H9 (cell line): ENCODE results near the gene SLC13A5. TPM values are rescaled to one million over a fixed set of nuclear protein-coding genes. Genes with fewer than 3 reads are reported as not detected.

ENCODE experiments used
- DNase-seq: peaks from one replicate; pipeline ENCODE4 v3.0.0-alpha.2; 2017
- H2AFZ ChIP-seq: one replicate; pipeline ENCODE4 v1.6.1; 2013; ENCODE audit warnings: mild to moderate bottlenecking, low read length, control low read depth, moderate library complexity
- H2AK5ac ChIP-seq: 2 replicates; pipeline ENCODE4 v1.6.1; 2013; ENCODE audit warnings: low read length, control low read depth, mixed read lengths; ENCODE audit not compliant: insufficient read length
- H2BK120ac ChIP-seq: one replicate; pipeline ENCODE4 v1.6.1; 2013; ENCODE audit warnings: low read depth, mild to moderate bottlenecking, low read length, control low read depth, inconsistent platforms; ENCODE audit not compliant: poor library complexity, severe bottlenecking
- H2BK12ac ChIP-seq: 2 replicates; pipeline ENCODE4 v1.6.1; 2013; ENCODE audit warnings: low read length, control low read depth, mixed read lengths, low read depth; ENCODE audit not compliant: insufficient read length
- H2BK15ac ChIP-seq: 2 replicates; pipeline ENCODE4 v1.6.1; 2013; ENCODE audit warnings: low read depth, low read length, control low read depth
- H2BK20ac ChIP-seq: one replicate; pipeline ENCODE4 v1.6.1; 2013; ENCODE audit warnings: low read depth, mild to moderate bottlenecking, low read length, control low read depth, inconsistent platforms; ENCODE audit not compliant: poor library complexity, severe bottlenecking
- H2BK5ac ChIP-seq: 2 replicates; pipeline ENCODE4 v1.6.1; 2013; ENCODE audit warnings: low read length, control low read depth, mixed read lengths; ENCODE audit not compliant: insufficient read length
- H3K14ac ChIP-seq: 2 replicates; pipeline ENCODE4 v1.6.1; 2013; ENCODE audit warnings: low read length, control low read depth; ENCODE audit not compliant: insufficient read depth
- H3K18ac ChIP-seq: 2 replicates; pipeline ENCODE4 v1.6.1; 2013; ENCODE audit warnings: low read depth, mild to moderate bottlenecking, mixed read lengths, low read length, control low read depth; ENCODE audit not compliant: insufficient read length
- H3K23ac ChIP-seq: 2 replicates; pipeline ENCODE4 v1.6.1; 2013; ENCODE audit warnings: low read length, control low read depth, mixed read lengths, low read depth; ENCODE audit not compliant: insufficient read length
- H3K23me2 ChIP-seq: 2 replicates; pipeline ENCODE4 v1.6.1; 2013; ENCODE audit warnings: low read depth, mild to moderate bottlenecking, mixed read lengths, low read length, control low read depth; ENCODE audit not compliant: insufficient read length, poor library complexity, severe bottlenecking
- H3K27ac ChIP-seq: 2 replicates; pipeline ENCODE4 v1.5.1; 2013; ENCODE audit warnings: low read length, control low read depth, mixed read lengths, low read depth; ENCODE audit not compliant: insufficient read length
- H3K27me3 ChIP-seq: 2 replicates; pipeline ENCODE4 v1.6.1; 2013; ENCODE audit warnings: low read length, control low read depth, inconsistent platforms; ENCODE audit not compliant: insufficient read depth
- H3K4ac ChIP-seq: 2 replicates; pipeline ENCODE4 v1.6.1; 2013; ENCODE audit warnings: low read depth, mild to moderate bottlenecking, control low read depth, inconsistent platforms, low read length, moderate library complexity
- H3K4me1 ChIP-seq: 2 replicates; pipeline ENCODE4 v1.6.1; 2013; ENCODE audit warnings: low read length, control low read depth, inconsistent platforms; ENCODE audit not compliant: insufficient read depth
- H3K4me2 ChIP-seq: 2 replicates; pipeline ENCODE4 v1.6.1; 2013; ENCODE audit warnings: low read length, control low read depth, mixed read lengths; ENCODE audit not compliant: insufficient read length, insufficient read depth
- H3K56ac ChIP-seq: 2 replicates; pipeline ENCODE4 v1.6.1; 2013; ENCODE audit warnings: low read depth, mild to moderate bottlenecking, mixed read lengths, low read length, control low read depth; ENCODE audit not compliant: insufficient read length
- H3K79me1 ChIP-seq: 2 replicates; pipeline ENCODE4 v1.6.1; 2013; ENCODE audit warnings: low read depth, mild to moderate bottlenecking, moderate library complexity, low read length, control low read depth, inconsistent platforms; ENCODE audit not compliant: insufficient read depth, poor library complexity, severe bottlenecking
- H3K79me2 ChIP-seq: 2 replicates; pipeline ENCODE4 v1.6.1; 2013; ENCODE audit warnings: low read length, control low read depth, inconsistent platforms; ENCODE audit not compliant: insufficient read depth
- H3K9ac ChIP-seq: 2 replicates; pipeline ENCODE4 v1.6.1; 2013; ENCODE audit warnings: low read length, control low read depth, mixed read lengths; ENCODE audit not compliant: insufficient read length; ENCODE audit errors: extremely low read depth
- H3K9me3 ChIP-seq: one replicate; pipeline ENCODE4 v1.6.1; 2013; ENCODE audit warnings: low read depth, low read length, inconsistent platforms; ENCODE audit not compliant: control insufficient read depth
- H3T11ph ChIP-seq: one replicate; pipeline ENCODE4 v1.6.1; 2013; ENCODE audit warnings: mild to moderate bottlenecking, low read length, control low read depth, inconsistent platforms
- H4K20me1 ChIP-seq: one replicate; pipeline ENCODE4 v1.6.1; 2013; ENCODE audit not compliant: control insufficient read depth, insufficient read length, insufficient read depth
- H4K5ac ChIP-seq: 2 replicates; pipeline ENCODE4 v1.6.1; 2013; ENCODE audit warnings: low read depth, mild to moderate bottlenecking, mixed read lengths, low read length, control low read depth; ENCODE audit not compliant: insufficient read length
- H4K8ac ChIP-seq: replicated peaks from 2 replicates; pipeline ENCODE4 v1.6.1; 2013; ENCODE audit warnings: low read length, control low read depth, mixed read lengths, low read depth; ENCODE audit not compliant: insufficient read length
- H4K91ac ChIP-seq: 2 replicates; pipeline ENCODE4 v1.6.1; 2013; ENCODE audit warnings: low read depth, mild to moderate bottlenecking, moderate library complexity, mixed read lengths, low read length, control low read depth; ENCODE audit not compliant: insufficient read length
- H3K27ac Mint-ChIP-seq, 3 experiments: 2 replicates in 2 of 3; 3 replicates in 1 of 3; pipeline ENCODE4 v1.8.0; 2020 to 2021; ENCODE audit warnings: mixed read lengths in 3 of 3, mild to moderate bottlenecking in 1 of 3, moderate library complexity in 1 of 3
- H3K27me3 Mint-ChIP-seq: 2 replicates; pipeline ENCODE4 v1.8.0; 2021; ENCODE audit warnings: low read depth, mild to moderate bottlenecking, moderate library complexity, mixed read lengths
- H3K36me3 Mint-ChIP-seq, 3 experiments: 2 replicates in 2 of 3; 3 replicates in 1 of 3; pipeline ENCODE4 v1.8.0; 2020 to 2021; ENCODE audit warnings: low read depth in 3 of 3, mixed read lengths in 3 of 3; ENCODE audit not compliant: insufficient read depth in 1 of 3
- H3K4me1 Mint-ChIP-seq, 2 experiments: 2 replicates each; pipeline ENCODE4 v1.8.0; 2020; ENCODE audit warnings: mixed read lengths in 2 of 2
- H3K4me3 Mint-ChIP-seq, 2 experiments: 2 replicates in 1 of 2; 3 replicates in 1 of 2; pipeline ENCODE4 v1.8.0; 2020 to 2021; ENCODE audit warnings: mild to moderate bottlenecking in 2 of 2, mixed read lengths in 2 of 2, moderate library complexity in 1 of 2
- H3K9me3 Mint-ChIP-seq, 2 experiments: 2 replicates in 1 of 2; 3 replicates in 1 of 2; pipeline ENCODE4 v1.8.0; 2020; ENCODE audit warnings: mild to moderate bottlenecking in 2 of 2, mixed read lengths in 2 of 2, moderate library complexity in 1 of 2
- WGBS: extraction: QIAGEN DNeasy Blood & Tissue Kit; methylation state at CpG from one replicate; pipeline ENCODE4 v1.1.7; 2013; ENCODE audit warnings: missing lambda C conversion rate, low lambda C conversion rate, mixed read lengths; ENCODE audit not compliant: insufficient read length; ENCODE audit errors: extremely low coverage; 5-methylcytosine and 5-hydroxymethylcytosine counted together
- total RNA-seq: library from RNA; stranded (reverse); gene quantifications from 2 replicates; pipeline ENCODE4 v1.2.1, GENCODE V29; 2021
- TF ChIP-seq, protein P1 (sequence below): fragments of 200-600 bp; sonication (generic); conservative IDR thresholded peaks from 3 replicates; pipeline ENCODE4 v1.8.0; 2021; ENCODE audit warnings: antibody characterized with exemption, mild to moderate bottlenecking

Gene SLC13A5
- total RNA-seq, 1 experiment from 2014 or later, result 1.6 TPM

DNA sequence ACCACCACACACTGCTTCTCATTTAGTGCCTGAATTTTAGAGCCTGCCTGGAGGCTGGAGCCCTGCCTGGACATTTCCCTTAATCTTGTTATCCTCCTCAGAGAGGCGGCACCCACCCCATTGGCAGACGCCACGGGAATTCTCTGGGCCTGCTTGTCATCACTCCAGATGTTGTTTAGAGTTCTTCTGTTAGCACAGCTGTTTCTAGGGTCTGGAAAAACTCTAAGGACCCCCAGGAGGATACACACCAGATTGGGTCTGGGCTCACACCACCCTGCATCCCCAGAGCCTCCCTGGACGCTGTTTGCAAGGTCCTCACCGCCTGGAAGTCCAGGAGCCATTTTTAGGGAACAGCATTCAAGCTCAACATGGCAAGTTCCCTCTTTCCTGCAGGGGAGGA lies 42.1 kb upstream of the SLC13A5 start:
- H3K9me3 Mint-ChIP-seq, result no peaks in the 10 kb centered on the region
- no peak overlapping the region for H3K23ac ChIP-seq
- peaks cover 40 to 42% of the 10 kb centered on the region in 2 experiments for H3K4me1 Mint-ChIP-seq
- H3K23me2 ChIP-seq, result no peaks in the 10 kb centered on the region
- DNase-seq, result no peak
- no peak overlapping the region for H3K56ac ChIP-seq
- H3K27me3 ChIP-seq, result no peaks in the 10 kb centered on the region
- H3K4ac ChIP-seq, result no peak overlapping the region
- H3K27ac ChIP-seq, result no peak overlapping the region
- H2AFZ ChIP-seq, result no peak overlapping the region
- H3K4me2 ChIP-seq, result no peak overlapping the region
- H3K79me1 ChIP-seq, result no peaks in the 10 kb centered on the region
- no peak overlapping the region for H3K9ac ChIP-seq
- H4K91ac ChIP-seq, result no peak overlapping the region
- TF ChIP-seq, protein P1, sequence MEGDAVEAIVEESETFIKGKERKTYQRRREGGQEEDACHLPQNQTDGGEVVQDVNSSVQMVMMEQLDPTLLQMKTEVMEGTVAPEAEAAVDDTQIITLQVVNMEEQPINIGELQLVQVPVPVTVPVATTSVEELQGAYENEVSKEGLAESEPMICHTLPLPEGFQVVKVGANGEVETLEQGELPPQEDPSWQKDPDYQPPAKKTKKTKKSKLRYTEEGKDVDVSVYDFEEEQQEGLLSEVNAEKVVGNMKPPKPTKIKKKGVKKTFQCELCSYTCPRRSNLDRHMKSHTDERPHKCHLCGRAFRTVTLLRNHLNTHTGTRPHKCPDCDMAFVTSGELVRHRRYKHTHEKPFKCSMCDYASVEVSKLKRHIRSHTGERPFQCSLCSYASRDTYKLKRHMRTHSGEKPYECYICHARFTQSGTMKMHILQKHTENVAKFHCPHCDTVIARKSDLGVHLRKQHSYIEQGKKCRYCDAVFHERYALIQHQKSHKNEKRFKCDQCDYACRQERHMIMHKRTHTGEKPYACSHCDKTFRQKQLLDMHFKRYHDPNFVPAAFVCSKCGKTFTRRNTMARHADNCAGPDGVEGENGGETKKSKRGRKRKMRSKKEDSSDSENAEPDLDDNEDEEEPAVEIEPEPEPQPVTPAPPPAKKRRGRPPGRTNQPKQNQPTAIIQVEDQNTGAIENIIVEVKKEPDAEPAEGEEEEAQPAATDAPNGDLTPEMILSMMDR, result no peak
- no peak overlapping the region for H4K8ac ChIP-seq
- H3K18ac ChIP-seq, result no peak overlapping the region
- H2BK5ac ChIP-seq, result no peak overlapping the region
- H3K79me2 ChIP-seq, result no peaks in the 10 kb centered on the region
- H3T11ph ChIP-seq, result no peak overlapping the region
- peak overlapping the region in 1 of 3 experiments; percentile 5; a peak in 1 of 7 replicates for H3K27ac Mint-ChIP-seq
- peaks cover 9% of the 10 kb centered on the region; the same call in 1 of the 2 replicates for H3K4me1 ChIP-seq
- H2BK20ac ChIP-seq, result no peak overlapping the region
- peaks cover 2% of the 10 kb centered on the region for H3K27me3 Mint-ChIP-seq
- H3K14ac ChIP-seq, result no peak overlapping the region
- H4K5ac ChIP-seq, result no peak overlapping the region
- no CpG with 5 or more reads among the region's 5 CpGs for WGBS
- H2BK12ac ChIP-seq, result no peak overlapping the region
- no peak overlapping the region for H2BK15ac ChIP-seq
- no peaks in the 10 kb centered on the region for H4K20me1 ChIP-seq
- peaks cover 0 to 2% (median 0%) of the 10 kb centered on the region in 3 experiments; a peak in 1 of 7 replicates for H3K36me3 Mint-ChIP-seq
- no peak overlapping the region for H2BK120ac ChIP-seq
- H3K4me3 Mint-ChIP-seq, result no peak overlapping the region
- H3K9me3 ChIP-seq, result no peaks in the 10 kb centered on the region
- H2AK5ac ChIP-seq, result no peak overlapping the region
